Measurements from ENCODE around the gene BRSK1. TPM values are rescaled to one million over a fixed set of nuclear protein-coding genes. Genes with fewer than 3 reads are reported as not detected.
"Not testable (repeated sequence)": the region's sequence is repeated elsewhere in the genome, so short reads cannot be mapped to it uniquely, and the experiment has no call there.

The BRSK1 gene
- total RNA-seq, 1 donor from 2014 or later = 8.8 TPM

DNA sequence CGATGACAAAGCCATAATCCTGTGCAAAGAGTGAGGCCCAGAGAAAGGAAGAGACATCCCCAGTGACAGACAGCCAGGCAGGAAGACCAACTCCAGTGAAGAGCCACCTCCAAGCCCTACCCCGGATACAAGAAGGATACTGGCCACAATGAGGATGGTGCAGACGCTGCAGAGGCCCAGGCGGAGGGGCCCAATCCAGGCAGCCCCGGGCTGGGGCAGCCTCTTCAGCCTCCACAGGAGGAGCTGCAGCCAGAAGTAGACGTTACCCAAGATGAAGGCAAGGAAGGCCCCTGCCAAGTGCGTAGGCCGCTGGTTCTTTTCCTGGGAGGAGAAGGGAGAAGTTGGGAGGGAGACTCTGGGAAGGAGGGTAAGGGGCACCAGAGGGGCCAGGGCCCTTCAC, 32.8 kb downstream of the BRSK1 start:
- no peak for DNase-seq (ENCODE audit: low spot score)
- intact Hi-C loops (cut with DNase I) = no loop called here

DNA sequence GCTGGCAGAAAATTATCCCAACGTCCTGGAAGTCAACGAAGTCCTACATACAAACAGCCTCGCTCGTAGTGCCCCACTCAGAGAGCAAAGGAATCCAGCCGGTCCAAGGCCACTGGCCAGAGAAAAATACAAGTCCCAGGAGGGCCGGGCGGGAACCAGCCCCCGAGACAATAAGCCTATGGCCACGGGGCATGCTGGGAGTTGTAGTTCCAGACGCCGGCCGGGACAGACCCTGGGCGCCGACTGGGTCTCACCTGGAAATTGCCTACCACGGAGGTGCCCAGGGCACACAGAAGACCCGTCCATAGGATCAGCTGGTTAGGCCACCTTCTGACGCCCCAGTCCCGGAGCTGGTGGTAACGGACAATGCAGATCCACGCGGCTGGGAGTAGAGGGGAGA, 36.0 kb downstream of the BRSK1 start:
- intact Hi-C loops (cut with DNase I) = no loop called here

DNA sequence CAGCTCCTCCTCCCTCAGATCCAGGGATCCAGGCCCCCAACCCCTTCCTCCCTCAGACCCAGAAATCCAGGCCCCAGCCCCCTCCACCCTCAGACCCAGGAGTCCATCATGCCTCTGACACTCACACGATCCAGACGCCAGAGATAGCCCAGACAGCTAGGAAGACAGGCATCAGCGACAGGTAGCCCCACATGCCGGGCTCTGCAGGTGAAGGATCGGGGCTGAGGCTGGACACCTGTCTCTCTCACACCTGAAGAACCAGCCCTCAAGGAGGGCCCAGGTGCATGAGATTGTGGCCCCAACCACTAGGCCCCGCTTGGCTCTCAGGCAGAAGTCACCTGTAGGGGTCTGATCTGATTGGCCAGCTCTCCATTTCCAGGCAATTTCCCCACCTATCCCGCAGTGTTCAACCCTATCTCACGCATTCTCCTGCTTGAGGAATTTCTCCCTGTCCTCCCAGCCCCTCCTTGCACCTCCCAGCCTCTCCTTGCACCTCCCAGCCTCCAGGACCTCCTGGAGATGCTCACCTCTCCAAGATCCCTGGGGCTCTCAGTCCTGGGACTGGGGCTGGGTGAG, 37.1 kb downstream of the BRSK1 start:
- intact Hi-C loops (cut with DNase I) = no loop called here
- DNase-seq (ENCODE audit: low spot score) = no peak

More for the DNA sequence above, 36.0 kb downstream of the BRSK1 start:
- no peak for DNase-seq (ENCODE audit: low spot score)

DNA sequence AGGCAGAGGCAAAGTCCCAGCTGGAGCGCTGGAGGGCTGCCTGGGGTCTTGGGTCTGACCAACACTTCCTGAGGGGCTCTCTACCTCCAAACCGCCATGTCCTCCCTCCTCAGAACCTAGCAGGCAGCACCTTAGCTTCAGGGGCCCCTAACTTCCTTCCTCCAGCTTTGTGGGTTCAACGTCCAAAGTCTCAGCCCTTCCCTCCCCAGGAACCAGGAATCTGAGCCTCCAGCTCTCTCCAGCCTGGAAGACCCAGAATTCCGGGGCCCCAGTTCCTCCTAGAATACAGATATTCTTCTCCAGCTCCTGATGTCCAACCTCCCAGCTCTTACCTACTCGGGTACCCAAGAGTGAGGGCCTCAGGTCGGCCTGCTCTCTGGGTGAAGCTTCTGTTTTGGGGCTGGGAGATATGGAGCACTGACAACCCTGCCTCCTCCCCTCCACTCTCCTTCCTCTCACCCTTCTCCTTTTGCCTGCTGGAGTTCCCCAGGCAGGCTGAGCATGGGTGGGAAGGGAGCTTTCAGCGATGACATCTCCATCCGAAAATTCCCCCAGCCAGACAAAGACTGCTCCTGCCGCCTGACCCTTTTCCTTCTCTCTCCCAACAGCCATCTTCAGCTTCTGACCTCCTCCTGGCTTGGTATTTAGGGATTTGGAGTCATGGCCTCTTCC, 37.8 kb downstream of the BRSK1 start:
- intact Hi-C loops (cut with DNase I) = no loop called here
- no peak for DNase-seq (ENCODE audit: low spot score)

DNA sequence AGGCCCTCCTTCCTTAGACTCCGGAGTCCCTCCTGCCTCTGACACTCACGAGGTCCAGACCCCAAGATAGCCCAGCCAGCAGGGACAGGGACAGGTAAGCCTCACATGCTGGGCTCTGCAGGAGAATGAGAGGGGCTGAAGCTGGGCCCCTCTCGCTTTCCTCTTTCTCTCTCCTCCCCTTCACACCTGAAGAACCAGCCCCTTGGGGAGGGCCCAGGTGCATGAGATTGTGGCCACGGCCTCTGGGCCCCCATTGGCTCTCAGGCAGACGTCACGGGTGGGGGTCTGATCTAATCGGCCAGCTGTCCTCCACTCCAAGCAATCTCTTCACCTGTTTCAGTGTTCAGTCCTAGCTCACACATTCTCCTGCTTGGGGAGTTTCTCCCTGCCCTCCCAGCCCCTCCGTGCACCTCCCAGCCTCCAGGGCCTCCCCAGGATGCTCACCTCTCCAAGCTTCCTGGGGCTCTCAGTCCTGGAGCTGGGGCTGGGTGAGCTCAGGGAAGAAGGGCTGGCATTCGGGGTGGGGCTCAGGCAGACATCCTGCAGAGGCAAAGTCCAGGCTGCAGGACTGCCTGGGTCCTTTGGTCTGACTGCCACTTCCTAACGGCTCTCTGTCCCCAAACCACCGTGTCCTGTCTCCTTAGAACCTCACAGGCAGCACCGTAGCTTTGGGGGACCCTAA, 38.5 kb downstream of the BRSK1 start:
- intact Hi-C loops (cut with DNase I) = no loop called here
- no peak for DNase-seq (ENCODE audit: low spot score)

DNA sequence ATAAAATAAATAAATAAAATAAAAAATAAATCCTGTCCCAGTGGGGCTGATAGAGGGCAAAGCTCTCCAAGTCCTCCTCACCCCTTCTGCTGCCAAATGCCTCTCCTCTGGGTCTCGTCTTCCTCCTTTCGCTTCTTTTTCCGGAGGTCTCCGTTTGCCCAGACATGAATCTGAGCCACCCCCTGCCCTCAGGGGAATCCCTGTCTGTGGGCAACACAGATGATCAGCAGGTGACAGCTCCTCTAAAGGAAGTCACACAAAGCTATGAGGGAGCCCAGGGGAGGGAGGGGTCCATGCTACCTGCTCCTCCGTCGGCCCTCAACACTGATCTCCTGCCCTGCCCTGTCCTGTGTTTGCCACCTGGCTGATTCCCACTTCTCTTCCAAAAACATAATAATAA, 40.9 kb downstream of the BRSK1 start:
- intact Hi-C loops (cut with DNase I) = no loop called here
- DNase-seq (ENCODE audit: low spot score) = no peak

DNA sequence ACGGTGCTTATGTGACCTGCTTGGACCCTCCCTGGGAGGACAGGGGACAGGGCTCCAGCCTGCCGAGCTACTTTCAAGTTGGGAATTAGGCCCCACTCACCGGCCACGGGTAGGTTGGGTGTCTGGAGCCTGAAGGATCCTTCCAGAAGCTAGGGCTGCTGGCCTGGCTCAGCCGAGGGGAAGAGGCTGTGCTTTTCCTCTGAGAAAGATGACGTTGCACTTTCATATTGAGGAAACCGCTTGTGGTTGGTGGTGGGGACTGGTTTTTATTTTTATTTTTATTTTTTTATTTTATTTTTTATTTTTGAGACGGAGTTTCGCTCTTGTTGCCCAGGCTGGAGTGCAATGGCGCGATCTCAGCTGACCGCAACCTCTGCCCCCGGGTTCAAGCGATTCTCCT, 41.4 kb downstream of the BRSK1 start, which contains the start of gene TMEM150B:
Gene TMEM150B (minus strand): TSS at position 170 of the 400 bp plus-strand sequence. CDS start 4,305 bp downstream, outside the sequence.
- intact Hi-C loops (cut with DNase I) = no loop called here

DNA sequence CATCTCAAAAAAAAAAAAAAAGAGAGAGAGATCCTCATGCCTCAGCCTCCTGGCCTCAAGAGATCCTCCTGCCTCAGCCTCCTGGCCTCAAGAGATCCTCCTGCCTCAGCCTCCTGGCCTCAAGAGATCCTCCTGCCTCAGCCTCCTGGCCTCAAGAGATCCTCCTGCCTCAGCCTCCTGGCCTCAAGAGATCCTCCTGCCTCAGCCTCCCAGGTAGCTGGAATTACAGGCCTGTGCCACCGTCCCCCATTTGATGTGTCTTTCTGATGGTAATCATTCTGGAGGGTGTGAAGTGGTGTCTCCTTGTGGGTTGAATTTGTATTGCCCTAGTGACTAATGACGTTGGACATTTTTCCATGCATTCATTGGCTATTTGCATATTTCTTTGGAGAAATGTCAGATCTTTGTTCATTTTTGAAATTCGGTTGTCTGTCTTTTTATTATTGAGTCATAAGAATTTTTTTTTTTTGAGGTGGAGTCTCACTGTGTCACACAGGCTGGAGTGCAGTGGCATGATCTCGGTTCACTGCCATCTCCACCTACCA, 45.0 kb downstream of the BRSK1 start:
- DNase-seq (ENCODE audit: low spot score); intact Hi-C loops (cut with DNase I): not testable (repeated sequence)

More for the DNA sequence above, 41.4 kb downstream of the BRSK1 start, which contains the start of gene TMEM150B:
- DNase-seq (ENCODE audit: low spot score) = no peak

DNA sequence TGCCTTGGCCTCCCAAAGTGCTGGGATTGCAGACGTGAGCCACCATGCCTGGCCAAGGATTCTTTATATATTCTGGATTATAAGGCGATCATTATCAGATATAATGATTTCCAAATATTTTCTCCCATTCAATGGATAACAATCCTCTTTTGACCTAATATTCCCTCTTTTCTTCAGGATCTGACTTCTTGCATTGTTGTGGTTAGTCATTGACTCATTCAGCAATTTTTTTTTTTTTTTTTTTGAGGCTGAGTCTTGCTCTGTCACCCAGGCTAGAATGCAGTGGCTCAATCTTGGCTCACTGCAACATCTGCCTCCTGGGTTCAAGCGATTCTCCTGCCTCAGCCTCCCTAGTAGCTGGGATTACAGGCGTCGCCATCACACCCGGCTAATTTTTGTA, 46.0 kb downstream of the BRSK1 start:
- intact Hi-C loops (cut with DNase I); DNase-seq (ENCODE audit: low spot score): not testable (repeated sequence)

DNA sequence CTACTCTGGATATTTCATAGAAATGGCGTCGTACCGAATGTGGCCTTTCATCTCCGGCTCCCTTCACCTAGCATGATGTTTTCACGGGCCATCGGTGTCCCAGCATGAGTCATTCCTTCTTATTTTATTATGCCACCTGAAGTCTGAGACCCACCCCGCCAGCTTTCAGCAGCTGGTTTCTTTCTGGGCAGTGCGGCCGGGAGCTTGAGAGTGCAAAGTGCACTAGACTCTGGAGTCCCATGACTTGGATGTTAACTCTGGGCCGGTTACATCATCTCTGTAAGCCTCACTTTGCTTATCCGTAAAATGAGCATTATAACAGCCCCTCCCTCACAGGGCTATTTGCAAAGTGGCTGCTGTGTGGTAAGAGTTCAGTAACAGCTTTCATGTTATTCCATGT, 50.1 kb downstream of the BRSK1 start:
- no peak for DNase-seq (ENCODE audit: low spot score)
- intact Hi-C loops (cut with DNase I) = no loop called here

DNA sequence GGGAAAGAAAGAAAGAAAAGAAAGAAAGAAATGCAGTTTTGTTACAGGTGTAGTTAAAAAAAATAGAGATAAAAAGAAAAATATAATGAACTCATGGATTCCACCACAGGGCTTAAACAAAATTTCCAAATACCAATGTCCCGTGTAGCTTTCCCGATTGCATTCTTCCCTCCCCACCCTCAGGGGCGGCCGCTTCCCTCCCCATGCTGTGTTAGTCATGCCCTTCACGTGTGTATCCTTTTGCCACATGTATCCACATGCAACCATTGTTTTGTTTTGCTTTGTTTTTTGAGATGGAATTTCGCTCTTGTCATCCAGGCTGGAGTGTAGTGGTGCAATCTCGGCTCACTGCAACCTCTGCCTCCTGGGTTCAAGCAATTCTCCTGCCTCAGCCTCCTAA, 52.3 kb downstream of the BRSK1 start:
- no peak for DNase-seq (ENCODE audit: low spot score)
- intact Hi-C loops (cut with DNase I) = no loop called here

DNA sequence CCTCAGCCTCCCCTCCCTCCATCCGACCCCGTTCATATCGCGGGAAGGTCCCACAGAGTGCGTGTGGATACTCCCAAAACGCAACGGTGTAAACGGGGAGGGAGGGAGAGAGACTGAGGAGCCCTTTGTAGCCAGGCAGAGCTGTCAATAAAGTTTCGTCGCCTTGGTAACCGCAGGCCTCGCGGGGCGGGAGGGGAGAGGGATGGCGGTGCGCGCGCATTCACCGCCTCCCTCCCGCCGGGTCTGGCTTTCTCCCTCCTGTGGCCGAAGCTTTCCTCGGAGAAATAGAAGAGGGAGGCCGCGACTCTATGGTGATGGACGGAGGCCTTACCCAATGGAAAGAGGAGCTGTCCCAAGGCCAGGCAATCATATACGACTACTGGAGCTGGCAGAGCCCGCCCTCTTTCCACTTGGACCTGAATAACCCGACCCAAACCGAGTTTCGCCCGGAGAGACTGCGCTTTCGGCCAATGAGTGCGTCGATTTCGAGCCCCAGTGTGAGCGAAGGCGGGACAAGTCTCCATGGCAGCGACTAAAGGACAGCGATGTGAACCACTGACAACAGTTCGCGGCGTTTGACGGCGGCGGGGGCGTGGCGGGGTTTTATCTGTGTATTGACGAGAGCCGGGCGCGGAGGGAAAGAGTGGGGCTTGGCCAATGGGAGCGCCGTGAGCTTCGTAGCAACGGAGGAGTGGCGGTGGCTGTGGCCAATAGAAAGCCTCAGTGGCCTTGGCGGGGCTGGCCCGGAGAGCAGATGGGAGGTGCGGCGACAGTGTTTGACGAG, 55.5 kb downstream of the BRSK1 start, which contains the start of gene KMT5C:
Gene KMT5C (plus strand): TSS at position 772 of the 784 bp plus-strand sequence. CDS start 2,061 bp downstream, outside the sequence.
- intact Hi-C loops (cut with DNase I) = loop anchor here (1.0 kb wide), 1 partner anchor 46 kb away; the partner anchor contains the start of gene RPL28
- peak; percentile 100 for DNase-seq (ENCODE audit: low spot score)

DNA sequence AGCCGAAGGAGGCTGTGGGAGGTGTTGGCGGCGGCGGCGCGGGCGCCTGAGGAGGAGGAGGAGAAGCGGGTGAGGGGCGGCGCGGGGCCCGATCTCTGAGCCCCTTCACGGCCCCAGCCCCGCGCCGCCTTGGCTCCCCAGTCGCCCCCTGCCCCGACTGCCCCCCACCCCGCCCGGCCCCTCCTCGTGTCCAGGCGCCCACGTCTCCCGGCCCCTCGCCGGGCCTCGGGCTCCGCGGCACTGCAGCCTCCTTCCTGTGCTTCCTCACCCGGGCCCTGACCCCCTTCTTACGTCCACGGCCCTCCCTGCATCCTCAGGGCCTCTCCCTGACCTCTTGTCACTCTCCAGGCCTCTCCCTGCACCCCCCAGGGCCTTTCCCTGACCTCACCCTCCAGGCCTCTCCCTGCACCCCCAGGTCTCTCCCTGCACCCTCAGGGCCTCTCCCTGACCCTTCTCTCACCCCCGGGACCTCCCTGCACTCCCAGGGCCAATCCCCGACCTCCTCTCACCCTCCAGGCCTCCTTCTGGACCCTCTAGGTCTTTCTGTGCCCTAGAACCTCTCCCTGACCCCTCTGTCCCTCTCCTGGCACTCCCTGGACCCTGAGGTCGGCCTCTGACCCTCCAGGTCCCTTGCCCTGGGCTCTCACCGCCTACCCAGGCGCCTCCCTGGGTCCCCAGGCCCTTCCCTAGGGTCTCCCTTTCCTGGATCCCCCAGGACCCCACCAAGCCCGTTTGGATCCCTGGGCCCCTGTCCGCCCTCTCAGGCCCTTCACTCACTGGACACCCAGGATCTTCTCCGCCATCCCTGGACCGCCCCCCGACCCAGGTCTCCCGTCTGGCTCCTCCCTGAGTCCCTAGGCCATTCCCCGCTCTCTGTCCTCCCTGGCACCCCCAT, 56.3 kb downstream of the BRSK1 start:
- DNase-seq (ENCODE audit: low spot score) = no peak
- intact Hi-C loops (cut with DNase I) = loop anchor here (1.0 kb wide), 1 partner anchor 45 kb away; the partner anchor contains the start of gene RPL28

DNA sequence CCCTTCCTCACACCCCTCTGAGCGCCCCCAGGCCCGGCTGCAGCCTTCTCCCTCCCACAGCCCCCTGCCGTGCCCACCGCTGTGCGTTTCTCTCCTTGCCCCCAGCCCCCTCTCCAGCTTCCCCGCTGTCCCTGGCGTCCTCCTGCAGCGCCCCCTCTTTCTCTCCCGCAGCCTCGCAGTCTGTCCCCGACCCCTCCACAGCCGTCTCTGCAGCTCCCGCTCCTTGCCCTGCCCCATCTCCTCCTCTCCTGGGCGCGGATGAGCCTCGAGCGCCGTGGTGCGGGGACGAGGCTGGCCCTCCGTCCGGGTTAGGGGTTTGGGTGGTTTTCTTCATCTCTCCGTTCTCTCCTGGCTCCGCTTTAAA, 57.0 kb downstream of the BRSK1 start:
- DNase-seq (ENCODE audit: low spot score) = no peak
- intact Hi-C loops (cut with DNase I) = no loop called here

DNA sequence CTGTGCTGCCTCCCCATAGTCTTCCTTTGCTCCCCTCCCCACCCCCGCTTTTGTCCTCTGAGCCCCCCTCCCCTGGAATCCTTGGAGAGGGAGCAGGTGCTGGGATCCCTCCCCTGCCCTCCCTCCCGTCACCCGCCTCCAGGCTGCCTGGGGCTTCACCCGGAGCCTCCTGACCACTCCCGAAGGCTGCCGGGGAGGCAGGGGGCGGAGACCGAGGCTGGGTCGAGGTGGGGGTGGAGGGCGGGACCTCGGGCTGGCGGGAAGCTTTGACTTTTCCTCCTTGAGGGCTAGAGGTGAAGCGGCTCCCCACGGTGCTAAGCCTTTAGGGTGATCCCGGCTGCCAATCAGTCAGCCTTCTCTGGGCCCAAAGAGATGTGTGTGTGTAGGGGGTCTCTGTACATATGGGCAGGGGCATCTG, 57.4 kb downstream of the BRSK1 start:
- intact Hi-C loops (cut with DNase I) = no loop called here

DNA sequence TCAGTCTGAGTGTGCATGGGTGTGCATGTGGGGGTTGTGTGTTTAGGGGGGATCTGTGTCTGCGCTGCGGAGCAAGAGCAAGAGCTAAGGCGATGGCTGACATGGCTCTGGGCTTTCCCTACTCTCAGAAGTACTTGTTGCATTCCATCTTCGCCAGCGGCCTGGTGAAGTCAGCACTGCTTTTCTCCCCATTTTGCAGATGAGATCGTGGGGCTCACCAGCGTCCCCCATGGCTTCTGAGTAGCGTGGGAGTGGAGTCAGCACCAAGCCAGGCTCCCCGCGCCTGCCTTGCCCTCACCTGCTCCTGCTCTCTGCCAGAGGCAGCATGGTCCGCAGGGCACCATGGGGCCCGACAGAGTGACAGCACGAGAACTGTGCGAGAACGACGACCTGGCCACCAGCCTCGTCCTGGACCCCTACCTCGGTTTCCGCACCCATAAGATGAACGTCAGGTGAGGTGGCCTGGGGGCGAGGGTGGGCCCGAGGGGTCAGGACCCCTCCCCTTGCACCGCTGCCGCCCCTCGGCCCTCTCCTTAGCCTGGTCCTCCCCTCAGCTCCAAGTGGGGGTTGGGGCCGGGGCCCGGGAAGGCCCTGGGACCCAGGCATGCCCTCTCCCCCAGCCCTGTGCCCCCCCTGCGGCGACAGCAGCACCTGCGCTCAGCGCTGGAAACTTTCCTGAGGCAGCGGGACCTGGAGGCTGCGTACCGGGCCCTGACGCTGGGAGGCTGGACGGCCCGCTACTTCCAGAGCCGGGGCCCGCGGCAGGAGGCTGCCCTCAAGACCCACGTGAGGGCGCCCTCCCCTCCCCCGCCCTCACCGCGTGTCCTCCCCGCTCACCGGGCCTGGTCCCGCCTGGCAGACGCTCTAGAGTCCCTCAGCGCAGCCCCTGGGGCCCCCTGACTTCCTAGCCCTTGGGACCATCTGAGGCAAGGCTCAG, 58.1 kb downstream of the BRSK1 start:
- DNase-seq (ENCODE audit: low spot score) = no peak
- intact Hi-C loops (cut with DNase I) = no loop called here

More for the DNA sequence above, 57.4 kb downstream of the BRSK1 start:
- DNase-seq (ENCODE audit: low spot score) = peak; percentile 87

DNA sequence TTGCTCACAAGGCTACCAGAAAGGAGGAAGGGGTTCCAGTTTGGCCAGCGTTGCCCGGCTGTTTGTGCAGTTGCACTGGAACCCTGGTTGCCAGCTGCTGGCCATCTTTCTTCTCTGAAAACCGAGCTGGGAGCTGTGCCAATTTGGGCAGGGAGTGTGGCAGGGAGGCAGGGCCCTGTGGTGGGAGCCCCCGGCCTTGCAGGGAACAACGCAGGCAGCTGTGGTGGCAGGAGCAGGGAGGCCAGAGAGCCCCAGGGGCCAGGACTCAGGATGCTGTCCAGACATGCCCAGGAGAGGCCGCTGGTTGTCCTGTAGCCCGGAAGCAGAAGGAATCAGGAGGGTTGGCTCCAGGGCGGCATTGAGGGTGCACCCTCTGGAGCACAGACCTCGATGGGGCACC, 60.6 kb downstream of the BRSK1 start:
- DNase-seq (ENCODE audit: low spot score) = no peak
- intact Hi-C loops (cut with DNase I) = no loop called here
